ENCODE data around the gene USP17L27. TPM values are rescaled to one million over a fixed set of nuclear protein-coding genes. Genes with fewer than 3 reads are reported as not detected.
"Not testable (repeated sequence)": the region's sequence is repeated elsewhere in the genome, so short reads cannot be mapped to it uniquely, and the experiment has no call there.

USP17L27 gene
- total and polyA plus RNA-seq, 2 of the 8 experiments (the other 6 are each of a cell fraction or from before 2014, with no cell fraction given) = not detected

DNA sequence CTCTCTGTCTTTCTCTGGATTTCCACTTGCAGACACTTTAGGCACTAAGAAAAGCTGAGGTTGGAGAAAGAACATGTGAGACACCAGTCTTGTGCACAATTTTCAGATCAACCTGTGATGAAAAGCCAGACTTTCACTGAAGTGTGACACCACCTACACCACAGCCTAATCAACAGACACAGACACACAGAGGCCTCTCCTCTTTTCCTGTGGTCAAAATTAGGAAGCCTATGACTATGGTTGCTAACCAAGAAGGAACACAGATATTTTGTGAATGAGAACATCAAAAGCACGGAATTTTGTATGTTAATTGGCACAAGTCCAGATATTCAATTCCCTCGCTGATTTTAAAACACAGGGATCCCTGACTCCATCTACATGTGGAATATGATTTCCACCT lies 45.1 kb downstream of the USP17L27 start:
- H3K14ac ChIP-seq (ENCODE audit: insufficient read length); H4K91ac ChIP-seq (replicated peaks; ENCODE audit: insufficient read length, low read length); H3K36me3 ChIP-seq (ENCODE audit: control insufficient read depth in 2 of 4, insufficient read depth in 4 of 4, low read length in 3 of 4); H3K27me3 ChIP-seq (replicated peaks in 1 of 4; ENCODE audit: control insufficient read depth in 3 of 4, extremely low read depth in 1 of 4, insufficient read depth in 3 of 4, low read length in 3 of 4); CTCF ChIA-PET (ENCODE audit: partially characterized antibody); H2BK20ac ChIP-seq (ENCODE audit: low read length); H3K4ac ChIP-seq (replicated peaks; ENCODE audit: insufficient read length, low read depth, low read length); H3K4me1 ChIP-seq (replicated peaks in 1 of 4; ENCODE audit: control insufficient read depth in 3 of 4, insufficient read depth in 4 of 4, low read length in 3 of 4); DNase-seq (ENCODE audit: low read depth in 1 of 2, low spot score in 2 of 2); H3K79me1 ChIP-seq (ENCODE audit: low read depth, low read length); FAIRE-seq; H3K18ac ChIP-seq (ENCODE audit: extremely low read depth, low read length); H3K56ac ChIP-seq (replicated peaks; ENCODE audit: insufficient read length, low read depth, low read length); H2BK120ac ChIP-seq (replicated peaks; ENCODE audit: low read depth, low read length); H4K8ac ChIP-seq (ENCODE audit: extremely low read depth, insufficient read depth, low read length); H2BK5ac ChIP-seq (ENCODE audit: low read depth, low read length); H3K4me2 ChIP-seq (ENCODE audit: insufficient read depth in 1 of 2, low read depth in 2 of 2, low read length in 2 of 2); H3K23ac ChIP-seq (ENCODE audit: insufficient read length); H2BK12ac ChIP-seq (ENCODE audit: low read depth, low read length); H3K27ac ChIP-seq (ENCODE audit: low read depth, low read length); H2AFZ ChIP-seq (ENCODE audit: low read length); H2BK15ac ChIP-seq (ENCODE audit: low read length); POLR2A ChIA-PET (ENCODE audit: partially characterized antibody); H4K20me1 ChIP-seq (replicated peaks in 1 of 2; ENCODE audit: control insufficient read depth in 1 of 2, insufficient read depth in 2 of 2, low read length in 2 of 2); H2AK5ac ChIP-seq (ENCODE audit: low read depth, low read length); H3K9ac ChIP-seq (replicated peaks in 1 of 4; ENCODE audit: extremely low read depth in 1 of 4, low read depth in 3 of 4, low read length in 3 of 4); H3K23me2 ChIP-seq (ENCODE audit: low read depth, low read length); H4K5ac ChIP-seq (ENCODE audit: insufficient read length, low read depth, low read length); H3K4me3 ChIP-seq (ENCODE audit: extremely low read depth in 1 of 4, insufficient read depth in 2 of 4, low read depth in 3 of 4, low read length in 4 of 4); H3K79me2 ChIP-seq (ENCODE audit: control insufficient read depth in 1 of 2, insufficient read depth in 2 of 2, low read length in 2 of 2): not testable (repeated sequence)
- H3K9me3 ChIP-seq (ENCODE audit: insufficient read depth in 2 of 2, low read depth in 1 of 2, low read length in 1 of 2) = peaks cover 11 to 31% of the 10 kb centered on the region in 2 experiments; a peak in 3 of 4 replicates
- WGBS, 2 experiments (ENCODE audit: extremely low coverage in 1 of 2, insufficient coverage in 1 of 2, insufficient read length in 1 of 2, insufficient replicate concordance in 2 of 2, low coverage in 1 of 2, low lambda C conversion rate in 2 of 2, missing lambda C conversion rate in 1 of 2) = 70% methylated on average over 2 of the region's 2 CpGs; no CpG with 5 or more reads in 1 of the 2 experiments

Other genes starting within 250 kb of the USP17L27 start
- gene FAM90A26, start 173.7 kb upstream of the USP17L27 start, total RNA-seq (2021; fragmentation: NEBNext Ultra II Directional; extraction: Animal tissue kit (Norgen Biotek cat#: 25700)) = not detected in 2 replicates
- 0.05 TPM in 1 of 2 replicates, not detected in the other for gene FAM90A26, start 173.7 kb upstream of the USP17L27 start, polyA plus RNA-seq (2011; rRNA removed)
- not detected in 2 replicates for gene USP17L10, start 133.5 kb upstream of the USP17L27 start, total RNA-seq (2021; fragmentation: NEBNext Ultra II Directional; extraction: Animal tissue kit (Norgen Biotek cat#: 25700))
- not detected in 2 replicates for gene USP17L10, start 133.5 kb upstream of the USP17L27 start, polyA plus RNA-seq (2011; rRNA removed)
- not detected in 2 replicates for gene USP17L11, start 128.7 kb upstream of the USP17L27 start, total RNA-seq (2021; fragmentation: NEBNext Ultra II Directional; extraction: Animal tissue kit (Norgen Biotek cat#: 25700))
- gene USP17L11, start 128.7 kb upstream of the USP17L27 start, polyA plus RNA-seq (2011; rRNA removed) = not detected in 2 replicates
- gene USP17L12, start 124.0 kb upstream of the USP17L27 start, total RNA-seq (2021; fragmentation: NEBNext Ultra II Directional; extraction: Animal tissue kit (Norgen Biotek cat#: 25700)) = not detected in 2 replicates
- not detected in 2 replicates for gene USP17L12, start 124.0 kb upstream of the USP17L27 start, polyA plus RNA-seq (2011; rRNA removed)
- gene USP17L13, start 119.3 kb upstream of the USP17L27 start, total RNA-seq (2021; fragmentation: NEBNext Ultra II Directional; extraction: Animal tissue kit (Norgen Biotek cat#: 25700)) = not detected in 2 replicates
- gene USP17L13, start 119.3 kb upstream of the USP17L27 start, polyA plus RNA-seq (2011; rRNA removed) = not detected in 2 replicates
- gene USP17L15, start 109.8 kb upstream of the USP17L27 start, total RNA-seq (2021; fragmentation: NEBNext Ultra II Directional; extraction: Animal tissue kit (Norgen Biotek cat#: 25700)) = not detected in 2 replicates
- gene USP17L15, start 109.8 kb upstream of the USP17L27 start, polyA plus RNA-seq (2011; rRNA removed) = not detected in 2 replicates
- not detected in 2 replicates for gene USP17L17, start 100.3 kb upstream of the USP17L27 start, total RNA-seq (2021; fragmentation: NEBNext Ultra II Directional; extraction: Animal tissue kit (Norgen Biotek cat#: 25700))
- gene USP17L17, start 100.3 kb upstream of the USP17L27 start, polyA plus RNA-seq (2011; rRNA removed) = not detected in 2 replicates
- gene USP17L18, start 95.5 kb upstream of the USP17L27 start, total RNA-seq (2021; fragmentation: NEBNext Ultra II Directional; extraction: Animal tissue kit (Norgen Biotek cat#: 25700)) = not detected in 2 replicates
- gene USP17L18, start 95.5 kb upstream of the USP17L27 start, polyA plus RNA-seq (2011; rRNA removed) = not detected in 2 replicates
- not detected in 2 replicates for gene USP17L19, start 90.8 kb upstream of the USP17L27 start, total RNA-seq (2021; fragmentation: NEBNext Ultra II Directional; extraction: Animal tissue kit (Norgen Biotek cat#: 25700))
- not detected in 2 replicates for gene USP17L19, start 90.8 kb upstream of the USP17L27 start, polyA plus RNA-seq (2011; rRNA removed)
- not detected in 2 replicates for gene USP17L20, start 86.0 kb upstream of the USP17L27 start, total RNA-seq (2021; fragmentation: NEBNext Ultra II Directional; extraction: Animal tissue kit (Norgen Biotek cat#: 25700))
- gene USP17L20, start 86.0 kb upstream of the USP17L27 start, polyA plus RNA-seq (2011; rRNA removed) = not detected in 2 replicates
- gene USP17L21, start 81.3 kb upstream of the USP17L27 start, total RNA-seq (2021; fragmentation: NEBNext Ultra II Directional; extraction: Animal tissue kit (Norgen Biotek cat#: 25700)) = not detected in 2 replicates
- not detected in 2 replicates for gene USP17L21, start 81.3 kb upstream of the USP17L27 start, polyA plus RNA-seq (2011; rRNA removed)
- gene USP17L22, start 76.5 kb upstream of the USP17L27 start, total RNA-seq (2021; fragmentation: NEBNext Ultra II Directional; extraction: Animal tissue kit (Norgen Biotek cat#: 25700)) = not detected in 2 replicates
- gene USP17L22, start 76.5 kb upstream of the USP17L27 start, polyA plus RNA-seq (2011; rRNA removed) = not detected in 2 replicates
- not detected in 2 replicates for gene USP17L24, start 19.0 kb upstream of the USP17L27 start, total RNA-seq (2021; fragmentation: NEBNext Ultra II Directional; extraction: Animal tissue kit (Norgen Biotek cat#: 25700))
- gene USP17L24, start 19.0 kb upstream of the USP17L27 start, polyA plus RNA-seq (2011; rRNA removed) = not detected in 2 replicates
- gene USP17L25, start 14.2 kb upstream of the USP17L27 start, total RNA-seq (2021; fragmentation: NEBNext Ultra II Directional; extraction: Animal tissue kit (Norgen Biotek cat#: 25700)) = not detected in 2 replicates
- gene USP17L25, start 14.2 kb upstream of the USP17L27 start, polyA plus RNA-seq (2011; rRNA removed) = not detected in 2 replicates
- not detected in 2 replicates for gene USP17L26, start 9.5 kb upstream of the USP17L27 start, total RNA-seq (2021; fragmentation: NEBNext Ultra II Directional; extraction: Animal tissue kit (Norgen Biotek cat#: 25700))
- gene USP17L26, start 9.5 kb upstream of the USP17L27 start, polyA plus RNA-seq (2011; rRNA removed) = not detected in 2 replicates
- gene USP17L5, start 4.7 kb upstream of the USP17L27 start, total RNA-seq (2021; fragmentation: NEBNext Ultra II Directional; extraction: Animal tissue kit (Norgen Biotek cat#: 25700)) = not detected in 2 replicates
- not detected in 2 replicates for gene USP17L5, start 4.7 kb upstream of the USP17L27 start, polyA plus RNA-seq (2011; rRNA removed)
- gene USP17L28, start 4.7 kb downstream of the USP17L27 start, total RNA-seq (2021; fragmentation: NEBNext Ultra II Directional; extraction: Animal tissue kit (Norgen Biotek cat#: 25700)) = not detected in 2 replicates
- not detected in 2 replicates for gene USP17L28, start 4.7 kb downstream of the USP17L27 start, polyA plus RNA-seq (2011; rRNA removed)
- not detected in 2 replicates for gene USP17L29, start 9.5 kb downstream of the USP17L27 start, total RNA-seq (2021; fragmentation: NEBNext Ultra II Directional; extraction: Animal tissue kit (Norgen Biotek cat#: 25700))
- gene USP17L29, start 9.5 kb downstream of the USP17L27 start, polyA plus RNA-seq (2011; rRNA removed) = not detected in 2 replicates
- gene USP17L30, start 19.0 kb downstream of the USP17L27 start, total RNA-seq (2021; fragmentation: NEBNext Ultra II Directional; extraction: Animal tissue kit (Norgen Biotek cat#: 25700)) = not detected in 2 replicates
- not detected in 2 replicates for gene USP17L30, start 19.0 kb downstream of the USP17L27 start, polyA plus RNA-seq (2011; rRNA removed)
- gene DEFB131A, start 100.3 kb downstream of the USP17L27 start, total RNA-seq (2021; fragmentation: NEBNext Ultra II Directional; extraction: Animal tissue kit (Norgen Biotek cat#: 25700)) = not detected in 2 replicates
- gene DEFB131A, start 100.3 kb downstream of the USP17L27 start, polyA plus RNA-seq (2011; rRNA removed) = not detected in 2 replicates

Data from H1 (cell line).